GM19452 (cell line): Measurements from ENCODE around the gene REEP5.
"Not testable (repeated sequence)": the region's sequence is repeated elsewhere in the genome, so short reads cannot be mapped to it uniquely, and the experiment has no call there.

Experiments
- ATAC-seq: cut with Tn5 transposase; IDR thresholded peaks from one replicate; pipeline ENCODE4 v1.9.1; 2021; ENCODE audit not compliant: unreplicated experiment

Gene REEP5

GRCh38 chr5:112892776-112893175 lies 29.3 kb downstream of the REEP5 start:
- ATAC-seq: no peak

DNA sequence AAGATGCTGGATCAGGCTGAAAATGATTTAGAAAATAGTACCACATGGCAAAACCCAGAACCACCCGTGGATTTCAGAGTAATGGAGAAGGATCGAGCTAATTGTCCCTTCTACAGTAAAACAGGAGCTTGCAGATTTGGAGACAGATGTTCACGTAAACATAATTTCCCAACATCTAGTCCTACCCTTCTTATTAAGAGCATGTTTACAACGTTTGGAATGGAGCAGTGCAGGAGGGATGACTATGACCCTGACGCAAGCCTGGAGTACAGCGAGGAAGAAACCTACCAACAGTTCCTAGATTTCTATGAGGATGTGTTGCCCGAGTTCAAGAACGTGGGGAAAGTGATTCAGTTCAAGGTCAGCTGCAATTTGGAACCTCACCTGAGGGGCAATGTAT lies 30.0 kb downstream of the REEP5 start:
- not testable (repeated sequence) for ATAC-seq

GRCh38 chr5:112886975-112887374 lies 35.1 kb downstream of the REEP5 start:
- ATAC-seq: no peak

GRCh38 chr5:112885001-112885400 lies 37.0 kb downstream of the REEP5 start:
- no peak for ATAC-seq

GRCh38 chr5:112883192-112883591 lies 38.8 kb downstream of the REEP5 start:
- no peak for ATAC-seq

GRCh38 chr5:112880219-112880964 lies 41.6 kb downstream of the REEP5 start:
- ATAC-seq: no peak

GRCh38 chr5:112878760-112879159 lies 43.3 kb downstream of the REEP5 start:
- peak; percentile 70 for ATAC-seq

DNA sequence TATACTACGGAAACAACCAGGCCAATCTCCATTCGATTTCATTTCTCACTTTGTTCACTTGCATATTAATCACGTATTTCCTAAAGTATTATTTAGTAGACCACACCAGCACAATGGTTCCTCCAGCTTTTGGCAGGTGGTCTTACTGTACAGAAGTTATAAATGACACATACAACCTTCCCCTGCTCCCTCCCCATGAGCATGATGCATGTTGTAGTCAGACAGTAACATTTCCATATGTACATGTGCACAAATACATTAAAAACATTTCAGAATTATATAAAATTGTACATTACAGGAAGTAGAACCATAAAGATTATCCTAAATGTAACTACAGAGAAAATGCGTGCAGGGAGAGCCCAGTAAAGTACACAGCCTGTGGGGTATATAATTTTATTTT lies 43.9 kb downstream of the REEP5 start:
- ATAC-seq: no peak

DNA sequence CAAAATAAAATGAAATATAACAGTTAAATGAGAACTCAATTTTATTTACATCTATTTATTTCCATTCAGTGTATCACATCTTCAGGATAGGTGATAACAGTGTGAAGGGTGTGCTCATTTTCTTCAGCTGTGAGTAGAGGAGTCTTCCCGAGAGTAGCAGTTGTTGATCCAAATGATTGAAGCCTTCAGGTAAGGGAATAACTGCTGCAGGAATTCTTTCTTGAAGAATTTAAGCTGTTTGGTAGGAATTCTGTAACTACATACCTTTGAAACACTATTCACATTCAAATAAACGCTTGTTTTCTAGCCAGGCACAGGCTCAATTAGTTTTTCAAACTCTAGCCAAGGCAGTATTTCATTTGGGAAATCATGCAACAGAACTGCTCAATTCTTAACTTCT lies 45.7 kb downstream of the REEP5 start:
- ATAC-seq: no peak

DNA sequence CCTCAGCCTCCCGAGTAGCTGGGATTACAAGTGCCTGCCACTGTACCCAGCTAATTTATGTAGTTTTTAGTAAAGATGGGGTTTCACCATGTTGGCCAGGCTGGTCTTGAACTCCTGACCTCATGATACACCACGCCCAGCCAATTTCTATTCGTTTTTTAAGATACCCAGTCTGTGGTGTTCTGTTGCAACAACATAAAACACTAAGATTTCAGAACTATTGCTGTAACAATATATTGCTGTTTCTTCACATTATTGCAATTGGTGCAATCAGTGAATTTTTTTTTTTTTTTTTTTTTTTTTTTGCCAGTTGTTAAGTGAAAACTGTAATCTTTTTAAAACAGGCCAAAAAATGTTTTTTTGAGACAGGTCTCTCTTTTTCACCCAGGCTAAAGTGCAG lies 51.1 kb downstream of the REEP5 start:
- no peak for ATAC-seq

DNA sequence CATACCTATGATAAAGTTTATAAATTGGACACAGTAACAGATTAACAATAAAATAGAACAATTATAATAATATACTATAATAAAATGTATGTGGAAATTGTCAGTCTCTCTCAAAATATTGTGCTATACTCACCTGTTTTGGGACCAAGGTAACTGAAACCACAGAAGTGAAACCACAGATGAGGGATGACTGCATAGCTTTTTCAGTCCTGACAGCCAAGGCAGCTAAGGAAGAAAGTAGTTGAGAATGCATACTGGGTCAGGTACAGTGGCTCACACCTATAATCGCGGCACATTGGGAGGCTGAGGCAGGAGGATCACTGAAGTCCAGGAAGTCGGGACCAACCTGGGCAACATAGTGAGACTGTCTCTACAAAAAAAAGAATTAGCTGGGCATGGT lies 52.1 kb downstream of the REEP5 start:
- peak; percentile 74 for ATAC-seq

- ATAC-seq: no peak
These were observed 54.6 kb downstream of the REEP5 start for GRCh38 chr5:112867411-112867810.

DNA sequence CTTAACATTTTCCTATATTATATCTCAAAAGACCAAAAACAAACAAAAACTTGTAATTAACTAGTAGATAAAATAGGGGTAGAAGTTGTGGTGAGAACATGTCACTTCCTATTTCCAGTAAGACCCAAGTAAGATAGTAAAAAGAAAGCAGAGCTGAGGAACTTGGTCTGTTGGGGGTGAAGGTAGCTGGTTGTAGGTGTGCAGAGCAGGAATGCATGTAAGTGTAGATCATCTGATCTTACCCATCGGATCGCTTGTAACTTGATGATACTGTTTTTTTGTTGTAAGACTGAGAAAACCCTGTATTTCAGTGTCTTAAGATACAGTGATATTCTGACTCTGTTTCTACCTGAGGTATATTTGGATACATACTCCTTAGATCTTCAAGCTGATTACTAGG lies 55.3 kb downstream of the REEP5 start:
- no peak for ATAC-seq

GRCh38 chr5:112865128-112865527 lies 56.9 kb downstream of the REEP5 start:
- ATAC-seq: no peak

- ATAC-seq: no peak
These were observed 58.5 kb downstream of the REEP5 start for GRCh38 chr5:112863549-112863948.

GRCh38 chr5:112862085-112862484 lies 59.9 kb downstream of the REEP5 start:
- ATAC-seq: no peak

DNA sequence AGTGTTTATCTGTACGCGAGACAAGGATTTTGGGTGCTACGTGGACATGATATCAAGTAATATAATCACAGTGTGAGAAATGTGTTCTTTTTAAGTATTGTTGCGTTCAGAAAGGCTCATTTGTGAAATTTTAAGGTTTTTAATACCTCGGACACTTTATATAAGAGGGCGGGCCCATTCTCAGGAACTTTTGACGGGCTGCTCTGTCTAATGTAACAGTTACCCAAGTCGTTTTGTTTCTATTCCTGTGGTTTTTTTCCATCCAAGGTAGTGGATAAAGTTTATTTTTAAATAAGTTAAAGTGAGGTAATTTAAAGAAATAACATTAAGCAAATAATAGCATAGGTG lies 60.4 kb downstream of the REEP5 start:
- ATAC-seq: no peak

- peak; percentile 97 for ATAC-seq
These were observed 60.9 kb downstream of the REEP5 start, which contains the start of gene SRP19 for GRCh38 chr5:112860929-112861637. Gene SRP19 (plus strand): TSS chr5:112861287. CDS start chr5:112861377, 90 bp downstream.

DNA sequence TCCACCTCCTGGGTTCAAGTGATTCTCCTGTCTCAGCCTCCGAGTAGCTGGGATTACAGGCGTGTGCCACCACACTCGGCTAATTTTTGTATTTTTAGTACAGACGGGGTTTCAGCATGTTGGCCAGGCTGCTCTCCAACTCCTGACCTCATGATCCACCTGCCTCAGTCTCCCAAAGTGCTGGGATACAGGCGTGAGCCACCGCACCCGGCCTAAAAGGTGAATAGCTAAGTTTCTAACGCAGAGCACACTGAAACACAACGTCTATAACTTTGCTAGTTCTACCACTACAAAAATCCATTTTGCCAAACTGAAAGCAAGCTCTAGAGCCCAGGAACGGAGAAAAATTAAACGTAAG lies 61.5 kb downstream of the REEP5 start:
- ATAC-seq: not testable (repeated sequence)

DNA sequence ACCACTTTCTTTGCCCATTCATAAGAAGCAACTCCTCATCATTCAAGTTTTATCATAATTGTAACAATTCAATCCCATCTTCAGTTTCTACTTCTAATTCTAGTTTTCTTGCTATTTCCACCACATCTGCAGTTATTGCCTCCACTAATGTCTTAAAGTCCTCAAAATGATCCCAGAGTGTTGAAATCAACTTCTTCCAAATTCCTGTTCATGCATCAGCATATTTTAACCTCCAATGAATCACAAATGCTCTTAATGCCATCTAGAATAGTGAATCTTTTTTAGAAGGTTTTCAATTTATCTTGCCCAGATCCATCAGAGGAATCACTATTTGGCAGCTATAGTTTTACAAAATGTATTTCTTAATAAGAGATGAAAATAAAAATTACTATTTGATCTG lies 64.2 kb downstream of the REEP5 start:
- no peak for ATAC-seq

DNA sequence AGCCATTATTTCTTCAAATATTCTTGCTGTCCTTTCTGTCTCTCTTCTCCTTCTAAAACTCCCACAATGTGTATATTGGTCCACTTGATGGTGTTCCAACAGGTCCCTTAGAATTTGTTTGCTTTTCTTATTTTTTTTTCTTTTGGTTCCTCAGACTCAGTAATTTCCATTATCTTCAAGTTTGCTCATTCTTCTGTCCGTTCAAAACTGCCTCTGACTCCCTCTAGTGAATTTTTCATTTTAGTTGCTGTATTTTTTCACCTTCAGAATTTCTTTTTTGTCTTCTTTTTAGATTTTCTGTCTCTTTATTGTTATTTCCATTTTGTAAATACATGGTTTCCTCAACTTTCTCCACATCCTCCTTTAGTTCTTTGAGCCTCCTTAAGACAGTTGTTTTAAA lies 67.4 kb downstream of the REEP5 start:
- no peak for ATAC-seq

DNA sequence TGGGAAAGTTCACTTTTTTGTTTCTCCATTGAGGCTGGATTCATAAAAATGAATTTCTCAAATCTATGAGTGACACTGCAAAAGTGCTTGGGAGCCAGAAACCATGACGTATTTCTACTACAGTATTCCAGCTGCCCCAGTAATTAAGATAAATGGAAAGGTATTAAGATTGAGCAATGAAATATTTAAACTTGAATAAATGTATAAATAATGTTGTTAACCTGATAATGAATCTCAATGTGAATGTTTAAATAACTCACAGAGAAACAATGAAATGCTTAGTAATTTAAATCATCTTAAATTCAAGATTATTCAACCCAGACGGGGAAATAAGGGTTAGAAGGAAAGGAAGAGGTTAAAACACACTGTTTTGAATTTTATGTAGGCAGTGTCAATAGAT lies 72.1 kb downstream of the REEP5 start:
- ATAC-seq: no peak
